H9 (cell line): Measurements from ENCODE around the gene PTCH1. TPM values are rescaled to one million over a fixed set of nuclear protein-coding genes. Genes with fewer than 3 reads are reported as not detected.

Experiments
- DNase-seq: peaks from one replicate; pipeline ENCODE4 v3.0.0-alpha.2; 2017
- H2AFZ ChIP-seq: one replicate; pipeline ENCODE4 v1.6.1; 2013; ENCODE audit warnings: mild to moderate bottlenecking, low read length, control low read depth, moderate library complexity
- H2AK5ac ChIP-seq: 2 replicates; pipeline ENCODE4 v1.6.1; 2013; ENCODE audit warnings: low read length, control low read depth, mixed read lengths; ENCODE audit not compliant: insufficient read length
- H2BK120ac ChIP-seq: one replicate; pipeline ENCODE4 v1.6.1; 2013; ENCODE audit warnings: low read depth, mild to moderate bottlenecking, low read length, control low read depth, inconsistent platforms; ENCODE audit not compliant: poor library complexity, severe bottlenecking
- H2BK12ac ChIP-seq: 2 replicates; pipeline ENCODE4 v1.6.1; 2013; ENCODE audit warnings: low read length, control low read depth, mixed read lengths, low read depth; ENCODE audit not compliant: insufficient read length
- H2BK15ac ChIP-seq: 2 replicates; pipeline ENCODE4 v1.6.1; 2013; ENCODE audit warnings: low read depth, low read length, control low read depth
- H2BK20ac ChIP-seq: one replicate; pipeline ENCODE4 v1.6.1; 2013; ENCODE audit warnings: low read depth, mild to moderate bottlenecking, low read length, control low read depth, inconsistent platforms; ENCODE audit not compliant: poor library complexity, severe bottlenecking
- H2BK5ac ChIP-seq: 2 replicates; pipeline ENCODE4 v1.6.1; 2013; ENCODE audit warnings: low read length, control low read depth, mixed read lengths; ENCODE audit not compliant: insufficient read length
- H3K14ac ChIP-seq: 2 replicates; pipeline ENCODE4 v1.6.1; 2013; ENCODE audit warnings: low read length, control low read depth; ENCODE audit not compliant: insufficient read depth
- H3K18ac ChIP-seq: 2 replicates; pipeline ENCODE4 v1.6.1; 2013; ENCODE audit warnings: low read depth, mild to moderate bottlenecking, mixed read lengths, low read length, control low read depth; ENCODE audit not compliant: insufficient read length
- H3K23ac ChIP-seq: 2 replicates; pipeline ENCODE4 v1.6.1; 2013; ENCODE audit warnings: low read length, control low read depth, mixed read lengths, low read depth; ENCODE audit not compliant: insufficient read length
- H3K23me2 ChIP-seq: 2 replicates; pipeline ENCODE4 v1.6.1; 2013; ENCODE audit warnings: low read depth, mild to moderate bottlenecking, mixed read lengths, low read length, control low read depth; ENCODE audit not compliant: insufficient read length, poor library complexity, severe bottlenecking
- H3K27ac ChIP-seq: 2 replicates; pipeline ENCODE4 v1.5.1; 2013; ENCODE audit warnings: low read length, control low read depth, mixed read lengths, low read depth; ENCODE audit not compliant: insufficient read length
- H3K27me3 ChIP-seq: 2 replicates; pipeline ENCODE4 v1.6.1; 2013; ENCODE audit warnings: low read length, control low read depth, inconsistent platforms; ENCODE audit not compliant: insufficient read depth
- H3K4ac ChIP-seq: 2 replicates; pipeline ENCODE4 v1.6.1; 2013; ENCODE audit warnings: low read depth, mild to moderate bottlenecking, control low read depth, inconsistent platforms, low read length, moderate library complexity
- H3K4me1 ChIP-seq: 2 replicates; pipeline ENCODE4 v1.6.1; 2013; ENCODE audit warnings: low read length, control low read depth, inconsistent platforms; ENCODE audit not compliant: insufficient read depth
- H3K4me2 ChIP-seq: 2 replicates; pipeline ENCODE4 v1.6.1; 2013; ENCODE audit warnings: low read length, control low read depth, mixed read lengths; ENCODE audit not compliant: insufficient read length, insufficient read depth
- H3K56ac ChIP-seq: 2 replicates; pipeline ENCODE4 v1.6.1; 2013; ENCODE audit warnings: low read depth, mild to moderate bottlenecking, mixed read lengths, low read length, control low read depth; ENCODE audit not compliant: insufficient read length
- H3K79me1 ChIP-seq: 2 replicates; pipeline ENCODE4 v1.6.1; 2013; ENCODE audit warnings: low read depth, mild to moderate bottlenecking, moderate library complexity, low read length, control low read depth, inconsistent platforms; ENCODE audit not compliant: insufficient read depth, poor library complexity, severe bottlenecking
- H3K79me2 ChIP-seq: 2 replicates; pipeline ENCODE4 v1.6.1; 2013; ENCODE audit warnings: low read length, control low read depth, inconsistent platforms; ENCODE audit not compliant: insufficient read depth
- H3K9ac ChIP-seq: 2 replicates; pipeline ENCODE4 v1.6.1; 2013; ENCODE audit warnings: low read length, control low read depth, mixed read lengths; ENCODE audit not compliant: insufficient read length; ENCODE audit errors: extremely low read depth
- H3K9me3 ChIP-seq: one replicate; pipeline ENCODE4 v1.6.1; 2013; ENCODE audit warnings: low read depth, low read length, inconsistent platforms; ENCODE audit not compliant: control insufficient read depth
- H3T11ph ChIP-seq: one replicate; pipeline ENCODE4 v1.6.1; 2013; ENCODE audit warnings: mild to moderate bottlenecking, low read length, control low read depth, inconsistent platforms
- H4K20me1 ChIP-seq: one replicate; pipeline ENCODE4 v1.6.1; 2013; ENCODE audit not compliant: control insufficient read depth, insufficient read length, insufficient read depth
- H4K5ac ChIP-seq: 2 replicates; pipeline ENCODE4 v1.6.1; 2013; ENCODE audit warnings: low read depth, mild to moderate bottlenecking, mixed read lengths, low read length, control low read depth; ENCODE audit not compliant: insufficient read length
- H4K8ac ChIP-seq: replicated peaks from 2 replicates; pipeline ENCODE4 v1.6.1; 2013; ENCODE audit warnings: low read length, control low read depth, mixed read lengths, low read depth; ENCODE audit not compliant: insufficient read length
- H4K91ac ChIP-seq: 2 replicates; pipeline ENCODE4 v1.6.1; 2013; ENCODE audit warnings: low read depth, mild to moderate bottlenecking, moderate library complexity, mixed read lengths, low read length, control low read depth; ENCODE audit not compliant: insufficient read length
- H3K27ac Mint-ChIP-seq, 3 experiments: 2 replicates in 2 of 3; 3 replicates in 1 of 3; pipeline ENCODE4 v1.8.0; 2020 to 2021; ENCODE audit warnings: mixed read lengths in 3 of 3, mild to moderate bottlenecking in 1 of 3, moderate library complexity in 1 of 3
- H3K27me3 Mint-ChIP-seq: 2 replicates; pipeline ENCODE4 v1.8.0; 2021; ENCODE audit warnings: low read depth, mild to moderate bottlenecking, moderate library complexity, mixed read lengths
- H3K36me3 Mint-ChIP-seq, 3 experiments: 2 replicates in 2 of 3; 3 replicates in 1 of 3; pipeline ENCODE4 v1.8.0; 2020 to 2021; ENCODE audit warnings: low read depth in 3 of 3, mixed read lengths in 3 of 3; ENCODE audit not compliant: insufficient read depth in 1 of 3
- H3K4me1 Mint-ChIP-seq, 2 experiments: 2 replicates each; pipeline ENCODE4 v1.8.0; 2020; ENCODE audit warnings: mixed read lengths in 2 of 2
- H3K4me3 Mint-ChIP-seq, 2 experiments: 2 replicates in 1 of 2; 3 replicates in 1 of 2; pipeline ENCODE4 v1.8.0; 2020 to 2021; ENCODE audit warnings: mild to moderate bottlenecking in 2 of 2, mixed read lengths in 2 of 2, moderate library complexity in 1 of 2
- H3K9me3 Mint-ChIP-seq, 2 experiments: 2 replicates in 1 of 2; 3 replicates in 1 of 2; pipeline ENCODE4 v1.8.0; 2020; ENCODE audit warnings: mild to moderate bottlenecking in 2 of 2, mixed read lengths in 2 of 2, moderate library complexity in 1 of 2
- CTCF ChIP-seq: fragments of 200-600 bp; sonication (generic); conservative IDR thresholded peaks from 3 replicates; pipeline ENCODE4 v1.8.0; 2021; ENCODE audit warnings: antibody characterized with exemption, mild to moderate bottlenecking
- WGBS: extraction: QIAGEN DNeasy Blood & Tissue Kit; methylation state at CpG from one replicate; pipeline ENCODE4 v1.1.7; 2013; ENCODE audit warnings: missing lambda C conversion rate, low lambda C conversion rate, mixed read lengths; ENCODE audit not compliant: insufficient read length; ENCODE audit errors: extremely low coverage; 5-methylcytosine and 5-hydroxymethylcytosine counted together
- total RNA-seq: library from RNA; stranded (reverse); gene quantifications from 2 replicates; pipeline ENCODE4 v1.2.1, GENCODE V29; 2021

PTCH1 gene
- total RNA-seq, 1 experiment from 2014 or later, result 9.1 TPM

GRCh38 chr9:95459851-95460517 is 56.8 kb downstream of the PTCH1 start:
- no peak for TF ChIP-seq CTCF
- Histone ChIP-seq H3K4me1 (peaks cover 6% of the 10 kb centered on the region; the same call in 1 of the 2 replicates), H3K23ac (no peak overlapping the region), H2BK15ac (no peak overlapping the region), H3K79me1 (no peaks in the 10 kb centered on the region), H3K18ac (no peak overlapping the region), H3K27ac (no peak overlapping the region), H4K5ac (no peak overlapping the region), H3K4me2 (no peak overlapping the region), H2BK5ac (no peak overlapping the region), H2AK5ac (no peak overlapping the region), H3K56ac (no peak overlapping the region), H3K79me2 (no peaks in the 10 kb centered on the region), H4K91ac (no peak overlapping the region), H3T11ph (no peak overlapping the region), H3K9ac (no peak overlapping the region), H2BK120ac (no peak overlapping the region), H3K9me3 (no peaks in the 10 kb centered on the region), H3K27me3 (no peaks in the 10 kb centered on the region), H2BK12ac (no peak overlapping the region), H2AFZ (no peak overlapping the region), H4K8ac (no peak overlapping the region), H3K4ac (no peak overlapping the region), H3K23me2 (no peaks in the 10 kb centered on the region), H3K14ac (no peak overlapping the region), H4K20me1 (no peaks in the 10 kb centered on the region), H2BK20ac (no peak overlapping the region)
- peaks cover 28% of the 10 kb centered on the region for H3K27me3 Mint-ChIP-seq
- peaks cover 29 to 73% (median 45%) of the 10 kb centered on the region in 3 experiments; a peak in 6 of 7 replicates for H3K36me3 Mint-ChIP-seq
- no peak overlapping the region for H3K4me3 Mint-ChIP-seq
- DNase-seq, result no peak
- peaks cover 28 to 36% of the 10 kb centered on the region in 2 experiments for H3K4me1 Mint-ChIP-seq
- WGBS, result no CpG with 5 or more reads among the region's 19 CpGs
- H3K9me3 Mint-ChIP-seq, result no peaks in the 10 kb centered on the region
- H3K27ac Mint-ChIP-seq, result no peak overlapping the region; a peak in 2 of 7 replicates
